GM10266 (cell line): Measurements from ENCODE around the gene NPM1.

ENCODE experiments used
- DNase-seq: peaks from one replicate; pipeline ENCODE4 v3.0.0; 2012; ENCODE audit errors: extremely low spot score
- TF ChIP-seq, protein P1 (sequence below): IDR thresholded peaks from 2 replicates; pipeline ENCODE4 v1.5.1; 2012; ENCODE audit warnings: mild to moderate bottlenecking, low read depth; ENCODE audit not compliant: control insufficient read depth, insufficient read depth; ENCODE audit errors: missing control alignments

Gene NPM1

GRCh38 chr5:171426680-171427079, 39.0 kb downstream of the NPM1 start:
- DNase-seq: no peak

GRCh38 chr5:171427318-171428167, 39.9 kb downstream of the NPM1 start:
- TF ChIP-seq, protein P1, sequence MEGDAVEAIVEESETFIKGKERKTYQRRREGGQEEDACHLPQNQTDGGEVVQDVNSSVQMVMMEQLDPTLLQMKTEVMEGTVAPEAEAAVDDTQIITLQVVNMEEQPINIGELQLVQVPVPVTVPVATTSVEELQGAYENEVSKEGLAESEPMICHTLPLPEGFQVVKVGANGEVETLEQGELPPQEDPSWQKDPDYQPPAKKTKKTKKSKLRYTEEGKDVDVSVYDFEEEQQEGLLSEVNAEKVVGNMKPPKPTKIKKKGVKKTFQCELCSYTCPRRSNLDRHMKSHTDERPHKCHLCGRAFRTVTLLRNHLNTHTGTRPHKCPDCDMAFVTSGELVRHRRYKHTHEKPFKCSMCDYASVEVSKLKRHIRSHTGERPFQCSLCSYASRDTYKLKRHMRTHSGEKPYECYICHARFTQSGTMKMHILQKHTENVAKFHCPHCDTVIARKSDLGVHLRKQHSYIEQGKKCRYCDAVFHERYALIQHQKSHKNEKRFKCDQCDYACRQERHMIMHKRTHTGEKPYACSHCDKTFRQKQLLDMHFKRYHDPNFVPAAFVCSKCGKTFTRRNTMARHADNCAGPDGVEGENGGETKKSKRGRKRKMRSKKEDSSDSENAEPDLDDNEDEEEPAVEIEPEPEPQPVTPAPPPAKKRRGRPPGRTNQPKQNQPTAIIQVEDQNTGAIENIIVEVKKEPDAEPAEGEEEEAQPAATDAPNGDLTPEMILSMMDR: no peak
- DNase-seq: no peak

More at GRCh38 chr5:171426680-171427079, 39.0 kb downstream of the NPM1 start:
- TF ChIP-seq, protein P1: no peak

- TF ChIP-seq, protein P1: no peak
- DNase-seq: no peak
Observed at GRCh38 chr5:171428168-171428696, 40.6 kb downstream of the NPM1 start.

DNA sequence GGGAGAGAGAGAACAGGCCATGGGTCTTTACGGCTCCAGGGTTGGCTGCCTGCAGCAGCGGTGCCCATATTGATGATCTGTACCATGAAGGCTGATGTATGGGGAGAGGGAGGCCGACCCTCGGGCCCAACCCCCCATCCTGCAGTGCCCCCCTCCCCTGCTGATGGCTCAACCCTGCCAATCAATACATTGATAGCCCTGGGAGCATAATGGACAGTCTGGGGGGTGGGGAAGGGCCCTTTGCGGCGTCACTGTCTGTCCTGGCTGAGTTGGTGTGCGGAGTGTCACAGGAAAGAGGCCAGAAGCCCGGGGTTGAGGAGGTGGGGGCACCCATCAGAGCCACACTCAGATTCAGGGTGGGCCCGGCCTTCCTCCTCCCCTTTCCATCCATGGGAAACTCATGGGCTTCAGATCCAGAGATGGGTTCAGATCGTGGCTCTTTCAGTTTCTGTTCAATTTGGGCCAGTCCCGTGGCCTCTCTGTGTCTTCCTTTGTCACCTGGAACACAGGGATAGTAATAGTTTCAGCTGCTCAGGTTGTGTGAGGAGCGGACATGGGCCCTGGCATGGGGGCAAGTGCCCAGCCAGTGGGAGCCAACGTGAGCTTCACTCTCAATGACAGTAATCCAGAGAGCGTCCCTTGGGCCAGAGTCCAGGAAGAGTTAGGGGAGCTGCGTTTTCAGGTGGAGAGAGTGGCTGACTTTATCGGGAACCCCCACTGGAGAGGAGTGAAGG, 41.3 kb downstream of the NPM1 start:
- no peak for DNase-seq
- TF ChIP-seq, protein P1: no peak

DNA sequence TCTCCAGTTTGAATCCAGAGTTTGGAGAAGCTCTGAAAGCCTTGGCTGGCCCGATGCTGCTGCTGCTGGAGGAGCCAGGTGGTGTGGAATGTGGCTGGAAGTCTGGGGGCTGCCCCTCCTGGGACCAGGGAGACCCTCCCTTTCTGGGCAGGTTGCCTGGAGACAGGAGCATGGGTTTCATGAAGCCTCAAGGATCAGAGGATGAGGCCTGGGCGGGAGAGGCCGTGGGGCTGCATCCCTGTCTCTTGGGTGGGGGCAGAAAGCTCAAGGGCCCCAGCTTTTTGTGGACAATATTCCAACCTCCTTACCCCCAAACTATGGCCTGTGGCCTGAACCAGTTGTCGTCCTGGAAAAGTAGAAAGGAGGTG, 41.9 kb downstream of the NPM1 start:
- DNase-seq: no peak
- TF ChIP-seq, protein P1: no peak

- TF ChIP-seq, protein P1: no peak
- no peak for DNase-seq
Observed at GRCh38 chr5:171431251-171431777, 43.7 kb downstream of the NPM1 start.
